H9 (cell line): ENCODE measurements around the gene CLEC19A. TPM values are rescaled to one million over a fixed set of nuclear protein-coding genes. Genes with fewer than 3 reads are reported as not detected.

Experiments used
- DNase-seq: peaks from one replicate; pipeline ENCODE4 v3.0.0-alpha.2; 2017
- H2AFZ ChIP-seq: one replicate; pipeline ENCODE4 v1.6.1; 2013; ENCODE audit warnings: mild to moderate bottlenecking, low read length, control low read depth, moderate library complexity
- H2AK5ac ChIP-seq: 2 replicates; pipeline ENCODE4 v1.6.1; 2013; ENCODE audit warnings: low read length, control low read depth, mixed read lengths; ENCODE audit not compliant: insufficient read length
- H2BK120ac ChIP-seq: one replicate; pipeline ENCODE4 v1.6.1; 2013; ENCODE audit warnings: low read depth, mild to moderate bottlenecking, low read length, control low read depth, inconsistent platforms; ENCODE audit not compliant: poor library complexity, severe bottlenecking
- H2BK12ac ChIP-seq: 2 replicates; pipeline ENCODE4 v1.6.1; 2013; ENCODE audit warnings: low read length, control low read depth, mixed read lengths, low read depth; ENCODE audit not compliant: insufficient read length
- H2BK15ac ChIP-seq: 2 replicates; pipeline ENCODE4 v1.6.1; 2013; ENCODE audit warnings: low read depth, low read length, control low read depth
- H2BK20ac ChIP-seq: one replicate; pipeline ENCODE4 v1.6.1; 2013; ENCODE audit warnings: low read depth, mild to moderate bottlenecking, low read length, control low read depth, inconsistent platforms; ENCODE audit not compliant: poor library complexity, severe bottlenecking
- H2BK5ac ChIP-seq: 2 replicates; pipeline ENCODE4 v1.6.1; 2013; ENCODE audit warnings: low read length, control low read depth, mixed read lengths; ENCODE audit not compliant: insufficient read length
- H3K14ac ChIP-seq: 2 replicates; pipeline ENCODE4 v1.6.1; 2013; ENCODE audit warnings: low read length, control low read depth; ENCODE audit not compliant: insufficient read depth
- H3K18ac ChIP-seq: 2 replicates; pipeline ENCODE4 v1.6.1; 2013; ENCODE audit warnings: low read depth, mild to moderate bottlenecking, mixed read lengths, low read length, control low read depth; ENCODE audit not compliant: insufficient read length
- H3K23ac ChIP-seq: 2 replicates; pipeline ENCODE4 v1.6.1; 2013; ENCODE audit warnings: low read length, control low read depth, mixed read lengths, low read depth; ENCODE audit not compliant: insufficient read length
- H3K23me2 ChIP-seq: 2 replicates; pipeline ENCODE4 v1.6.1; 2013; ENCODE audit warnings: low read depth, mild to moderate bottlenecking, mixed read lengths, low read length, control low read depth; ENCODE audit not compliant: insufficient read length, poor library complexity, severe bottlenecking
- H3K27ac ChIP-seq: 2 replicates; pipeline ENCODE4 v1.5.1; 2013; ENCODE audit warnings: low read length, control low read depth, mixed read lengths, low read depth; ENCODE audit not compliant: insufficient read length
- H3K27me3 ChIP-seq: 2 replicates; pipeline ENCODE4 v1.6.1; 2013; ENCODE audit warnings: low read length, control low read depth, inconsistent platforms; ENCODE audit not compliant: insufficient read depth
- H3K4ac ChIP-seq: 2 replicates; pipeline ENCODE4 v1.6.1; 2013; ENCODE audit warnings: low read depth, mild to moderate bottlenecking, control low read depth, inconsistent platforms, low read length, moderate library complexity
- H3K4me1 ChIP-seq: 2 replicates; pipeline ENCODE4 v1.6.1; 2013; ENCODE audit warnings: low read length, control low read depth, inconsistent platforms; ENCODE audit not compliant: insufficient read depth
- H3K4me2 ChIP-seq: 2 replicates; pipeline ENCODE4 v1.6.1; 2013; ENCODE audit warnings: low read length, control low read depth, mixed read lengths; ENCODE audit not compliant: insufficient read length, insufficient read depth
- H3K56ac ChIP-seq: 2 replicates; pipeline ENCODE4 v1.6.1; 2013; ENCODE audit warnings: low read depth, mild to moderate bottlenecking, mixed read lengths, low read length, control low read depth; ENCODE audit not compliant: insufficient read length
- H3K79me1 ChIP-seq: 2 replicates; pipeline ENCODE4 v1.6.1; 2013; ENCODE audit warnings: low read depth, mild to moderate bottlenecking, moderate library complexity, low read length, control low read depth, inconsistent platforms; ENCODE audit not compliant: insufficient read depth, poor library complexity, severe bottlenecking
- H3K79me2 ChIP-seq: 2 replicates; pipeline ENCODE4 v1.6.1; 2013; ENCODE audit warnings: low read length, control low read depth, inconsistent platforms; ENCODE audit not compliant: insufficient read depth
- H3K9ac ChIP-seq: 2 replicates; pipeline ENCODE4 v1.6.1; 2013; ENCODE audit warnings: low read length, control low read depth, mixed read lengths; ENCODE audit not compliant: insufficient read length; ENCODE audit errors: extremely low read depth
- H3K9me3 ChIP-seq: one replicate; pipeline ENCODE4 v1.6.1; 2013; ENCODE audit warnings: low read depth, low read length, inconsistent platforms; ENCODE audit not compliant: control insufficient read depth
- H3T11ph ChIP-seq: one replicate; pipeline ENCODE4 v1.6.1; 2013; ENCODE audit warnings: mild to moderate bottlenecking, low read length, control low read depth, inconsistent platforms
- H4K20me1 ChIP-seq: one replicate; pipeline ENCODE4 v1.6.1; 2013; ENCODE audit not compliant: control insufficient read depth, insufficient read length, insufficient read depth
- H4K5ac ChIP-seq: 2 replicates; pipeline ENCODE4 v1.6.1; 2013; ENCODE audit warnings: low read depth, mild to moderate bottlenecking, mixed read lengths, low read length, control low read depth; ENCODE audit not compliant: insufficient read length
- H4K8ac ChIP-seq: replicated peaks from 2 replicates; pipeline ENCODE4 v1.6.1; 2013; ENCODE audit warnings: low read length, control low read depth, mixed read lengths, low read depth; ENCODE audit not compliant: insufficient read length
- H4K91ac ChIP-seq: 2 replicates; pipeline ENCODE4 v1.6.1; 2013; ENCODE audit warnings: low read depth, mild to moderate bottlenecking, moderate library complexity, mixed read lengths, low read length, control low read depth; ENCODE audit not compliant: insufficient read length
- H3K27ac Mint-ChIP-seq, 3 experiments: 2 replicates in 2 of 3; 3 replicates in 1 of 3; pipeline ENCODE4 v1.8.0; 2020 to 2021; ENCODE audit warnings: mixed read lengths in 3 of 3, mild to moderate bottlenecking in 1 of 3, moderate library complexity in 1 of 3
- H3K27me3 Mint-ChIP-seq: 2 replicates; pipeline ENCODE4 v1.8.0; 2021; ENCODE audit warnings: low read depth, mild to moderate bottlenecking, moderate library complexity, mixed read lengths
- H3K36me3 Mint-ChIP-seq, 3 experiments: 2 replicates in 2 of 3; 3 replicates in 1 of 3; pipeline ENCODE4 v1.8.0; 2020 to 2021; ENCODE audit warnings: low read depth in 3 of 3, mixed read lengths in 3 of 3; ENCODE audit not compliant: insufficient read depth in 1 of 3
- H3K4me1 Mint-ChIP-seq, 2 experiments: 2 replicates each; pipeline ENCODE4 v1.8.0; 2020; ENCODE audit warnings: mixed read lengths in 2 of 2
- H3K4me3 Mint-ChIP-seq, 2 experiments: 2 replicates in 1 of 2; 3 replicates in 1 of 2; pipeline ENCODE4 v1.8.0; 2020 to 2021; ENCODE audit warnings: mild to moderate bottlenecking in 2 of 2, mixed read lengths in 2 of 2, moderate library complexity in 1 of 2
- H3K9me3 Mint-ChIP-seq, 2 experiments: 2 replicates in 1 of 2; 3 replicates in 1 of 2; pipeline ENCODE4 v1.8.0; 2020; ENCODE audit warnings: mild to moderate bottlenecking in 2 of 2, mixed read lengths in 2 of 2, moderate library complexity in 1 of 2
- CTCF ChIP-seq: fragments of 200-600 bp; sonication (generic); conservative IDR thresholded peaks from 3 replicates; pipeline ENCODE4 v1.8.0; 2021; ENCODE audit warnings: antibody characterized with exemption, mild to moderate bottlenecking
- WGBS: extraction: QIAGEN DNeasy Blood & Tissue Kit; methylation state at CpG from one replicate; pipeline ENCODE4 v1.1.7; 2013; ENCODE audit warnings: missing lambda C conversion rate, low lambda C conversion rate, mixed read lengths; ENCODE audit not compliant: insufficient read length; ENCODE audit errors: extremely low coverage; 5-methylcytosine and 5-hydroxymethylcytosine counted together
- total RNA-seq: library from RNA; stranded (reverse); gene quantifications from 2 replicates; pipeline ENCODE4 v1.2.1, GENCODE V29; 2021

The CLEC19A gene
- total RNA-seq, 1 experiment from 2014 or later, result not detected

GRCh38 chr16:19290860-19291259 lies 5.3 kb downstream of the CLEC19A start:
- DNase-seq, result no peak
- Histone ChIP-seq H2BK120ac (peak overlapping the region; percentile 63), H3K79me2 (no peaks in the 10 kb centered on the region), H4K91ac (no peak overlapping the region), H2BK12ac (no peak overlapping the region), H3T11ph (no peak overlapping the region), H4K8ac (no peak overlapping the region), H3K56ac (no peak overlapping the region), H2AK5ac (no peak overlapping the region), H2BK20ac (no peak overlapping the region), H2BK5ac (no peak overlapping the region), H4K20me1 (no peaks in the 10 kb centered on the region), H3K27me3 (no peaks in the 10 kb centered on the region), H4K5ac (no peak overlapping the region), H3K14ac (peak overlapping the region; percentile 2; the same call in 1 of the 2 replicates), H3K4ac (no peak overlapping the region; the same call in 1 of the 2 replicates), H2AFZ (no peak overlapping the region), H3K18ac (peak overlapping the region; percentile 87), H3K23ac (no peak overlapping the region), H3K23me2 (no peaks in the 10 kb centered on the region), H2BK15ac (no peak overlapping the region), H3K27ac (no peak overlapping the region), H3K9me3 (no peaks in the 10 kb centered on the region), H3K79me1 (no peaks in the 10 kb centered on the region), H3K4me1 (peaks cover 11% of the 10 kb centered on the region; the same call in 1 of the 2 replicates), H3K9ac (no peak overlapping the region), H3K4me2 (no peak overlapping the region)
- Mint-ChIP-seq H3K27me3 (no peaks in the 10 kb centered on the region; the same call in 1 of the 2 replicates), H3K4me3 (no peak overlapping the region), H3K27ac (peak overlapping the region; percentile 3 to 96 (median 86); a peak in 5 of 7 replicates), H3K9me3 (peaks cover 3 to 5% of the 10 kb centered on the region in 2 experiments; a peak in 3 of 5 replicates), H3K36me3 (peaks cover 0 to 3% (median 0%) of the 10 kb centered on the region in 3 experiments; a peak in 2 of 7 replicates), H3K4me1 (peaks cover 61 to 67% of the 10 kb centered on the region in 2 experiments)
- TF ChIP-seq CTCF, result no peak
- WGBS, result no CpG with 5 or more reads among the region's 2 CpGs
